Measurements from ENCODE around the gene TMEM138.

DNA sequence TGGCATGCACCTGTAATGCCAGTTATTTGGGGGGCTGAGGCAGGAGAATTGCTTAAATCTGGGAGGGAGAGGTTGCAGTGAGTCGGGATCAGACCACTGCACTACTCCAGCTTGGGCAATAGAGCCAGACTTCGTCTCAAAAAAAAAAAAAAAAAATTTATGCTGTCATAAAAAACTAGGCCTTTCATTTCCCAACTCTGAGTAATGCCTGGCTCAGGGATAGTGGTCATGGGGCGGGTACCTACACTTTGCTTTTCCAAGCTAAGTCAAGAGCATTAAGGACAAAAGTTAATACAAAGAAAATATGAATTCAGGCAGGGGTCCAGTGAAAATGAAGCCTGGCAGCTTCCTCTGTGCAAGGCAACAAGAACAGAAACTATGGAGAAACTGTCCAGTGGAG is 51.3 kb downstream of the TMEM138 start:
- TF ChIP-seq, protein P1, sequence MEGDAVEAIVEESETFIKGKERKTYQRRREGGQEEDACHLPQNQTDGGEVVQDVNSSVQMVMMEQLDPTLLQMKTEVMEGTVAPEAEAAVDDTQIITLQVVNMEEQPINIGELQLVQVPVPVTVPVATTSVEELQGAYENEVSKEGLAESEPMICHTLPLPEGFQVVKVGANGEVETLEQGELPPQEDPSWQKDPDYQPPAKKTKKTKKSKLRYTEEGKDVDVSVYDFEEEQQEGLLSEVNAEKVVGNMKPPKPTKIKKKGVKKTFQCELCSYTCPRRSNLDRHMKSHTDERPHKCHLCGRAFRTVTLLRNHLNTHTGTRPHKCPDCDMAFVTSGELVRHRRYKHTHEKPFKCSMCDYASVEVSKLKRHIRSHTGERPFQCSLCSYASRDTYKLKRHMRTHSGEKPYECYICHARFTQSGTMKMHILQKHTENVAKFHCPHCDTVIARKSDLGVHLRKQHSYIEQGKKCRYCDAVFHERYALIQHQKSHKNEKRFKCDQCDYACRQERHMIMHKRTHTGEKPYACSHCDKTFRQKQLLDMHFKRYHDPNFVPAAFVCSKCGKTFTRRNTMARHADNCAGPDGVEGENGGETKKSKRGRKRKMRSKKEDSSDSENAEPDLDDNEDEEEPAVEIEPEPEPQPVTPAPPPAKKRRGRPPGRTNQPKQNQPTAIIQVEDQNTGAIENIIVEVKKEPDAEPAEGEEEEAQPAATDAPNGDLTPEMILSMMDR (IDR thresholded peaks at IDR 0.05) = no peak
- TF ChIP-seq POLR2A (IDR thresholded peaks at IDR 0.05) = no peak
